NCI-H1105 (cell line): ENCODE measurements around the gene CTRB2.
"Not testable (repeated sequence)": the region's sequence is repeated elsewhere in the genome, so short reads cannot be mapped to it uniquely, and the experiment has no call there.

Experiments used
- DNase-seq: peaks from one replicate; lab custom pipeline; 2025; lab: John Stamatoyannopoulos, UW

CTRB2 gene

DNA sequence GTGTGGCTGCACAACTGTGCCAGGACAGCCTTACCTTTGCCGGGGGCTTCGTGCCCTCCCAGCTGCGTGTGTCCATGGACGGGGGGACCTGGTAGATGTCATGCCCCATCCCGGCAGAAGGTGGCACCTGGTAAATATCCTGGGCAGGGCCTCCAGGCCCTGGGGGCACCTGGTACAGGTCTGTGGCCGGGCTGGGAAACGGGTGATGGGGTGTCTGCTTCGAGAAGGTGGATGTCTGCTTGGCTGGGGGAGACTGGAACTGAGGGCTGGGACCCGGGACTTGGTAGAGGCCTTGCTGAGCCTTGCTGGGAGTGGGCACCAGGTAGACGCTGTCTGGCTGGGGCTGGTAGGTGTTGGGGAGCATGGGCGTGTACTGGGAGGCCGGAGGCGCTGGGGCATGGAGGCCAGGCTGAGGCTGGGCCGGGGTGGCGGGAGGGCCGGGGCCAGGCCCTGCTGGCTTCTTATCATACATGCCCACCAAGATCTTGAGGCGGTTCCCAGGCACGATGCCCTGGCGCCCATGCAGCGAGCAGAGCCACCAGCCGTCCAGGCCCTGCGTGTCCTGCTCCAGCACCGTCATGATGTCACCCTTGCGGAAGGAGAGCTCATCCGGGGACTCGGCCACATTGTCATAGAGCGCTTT is 35.6 kb upstream of the CTRB2 start:
- DNase-seq, result not testable (repeated sequence)

DNA sequence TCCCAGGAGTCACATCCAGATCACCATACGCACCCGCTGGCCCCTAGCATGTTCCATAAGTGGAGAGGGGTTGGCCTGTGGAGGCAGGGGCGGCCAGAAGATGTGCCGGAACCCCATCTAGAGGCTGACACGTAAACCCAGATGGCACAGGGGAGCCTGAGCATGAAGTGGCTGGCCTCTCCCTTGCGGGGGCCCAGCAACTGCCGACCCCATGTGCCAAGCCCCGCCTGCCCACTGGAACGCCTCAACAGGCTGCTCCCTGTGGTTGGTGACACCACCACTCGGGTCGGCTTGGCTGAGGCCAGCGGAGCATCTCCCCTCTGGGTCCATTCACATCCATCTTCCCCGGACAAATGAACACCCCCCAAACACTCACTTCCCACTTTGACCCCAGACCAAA is 35.0 kb upstream of the CTRB2 start:
- no peak for DNase-seq

DNA sequence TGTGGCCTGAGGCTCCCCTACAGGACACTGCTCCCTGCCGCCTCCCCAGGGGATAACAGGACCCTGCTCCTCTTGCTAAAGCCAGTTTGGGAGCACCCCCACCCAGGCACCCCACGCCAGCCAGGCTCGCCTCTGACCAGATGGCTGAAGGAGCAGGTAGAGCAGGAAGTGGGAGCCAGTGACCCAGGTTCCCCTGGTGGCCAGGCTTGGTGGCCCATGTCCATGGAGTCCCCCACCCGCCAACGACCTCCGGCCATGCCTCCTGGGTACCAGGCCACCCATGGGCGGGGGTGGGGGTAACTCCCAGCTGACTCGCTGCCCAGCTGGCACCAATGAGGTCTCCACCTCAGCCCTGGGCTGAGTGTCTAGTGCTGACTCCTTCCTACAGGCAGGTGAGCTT is 34.5 kb upstream of the CTRB2 start:
- DNase-seq, result no peak

DNA sequence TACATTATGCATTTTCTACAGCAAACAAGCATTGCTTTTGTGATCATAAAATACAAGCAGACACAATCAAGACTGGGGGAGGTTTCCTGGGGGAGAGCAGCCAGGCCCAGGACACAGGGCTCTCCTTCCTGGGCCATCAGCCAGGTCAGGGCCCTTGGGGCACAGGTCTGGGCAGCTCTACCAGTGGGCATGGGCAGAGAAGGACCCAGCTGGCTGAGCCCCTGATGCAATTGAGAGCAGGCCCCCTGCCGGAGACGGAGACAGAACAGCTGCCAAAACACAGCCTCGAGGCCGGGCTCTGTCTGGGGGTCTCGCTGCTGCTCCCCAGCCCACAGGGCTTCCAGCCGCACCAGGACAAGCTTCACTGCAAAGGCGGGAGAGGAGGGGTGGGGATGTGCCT is 33.7 kb upstream of the CTRB2 start:
- DNase-seq, result not testable (repeated sequence)

DNA sequence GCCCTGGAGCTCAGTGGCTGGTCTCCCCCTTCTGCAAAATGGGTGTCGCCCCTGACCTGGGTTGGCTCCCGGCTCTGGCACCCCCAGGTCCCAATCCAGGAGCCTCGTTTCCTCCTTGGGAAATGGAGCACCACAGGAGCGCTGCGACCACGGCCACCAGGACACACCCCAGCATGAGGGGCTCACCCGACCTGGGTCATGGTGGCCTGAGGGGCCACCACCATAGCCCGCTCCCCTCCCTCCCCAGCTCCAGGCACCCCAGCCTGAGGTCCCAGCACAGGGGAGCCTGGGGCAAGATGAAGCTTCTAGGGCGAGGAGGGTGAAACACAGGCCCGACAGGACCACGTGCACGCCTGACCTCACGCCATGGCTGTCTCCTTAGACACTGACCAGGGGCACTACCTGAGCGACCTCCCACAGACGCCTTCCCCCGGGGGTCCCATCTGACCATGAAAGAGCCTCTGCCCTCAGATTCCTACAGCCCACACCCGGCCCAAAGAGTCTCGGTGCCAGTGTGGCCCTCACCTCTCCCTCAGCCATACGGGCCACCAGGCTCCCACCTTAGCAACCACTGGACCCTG is 32.7 kb upstream of the CTRB2 start:
- DNase-seq, result no peak

DNA sequence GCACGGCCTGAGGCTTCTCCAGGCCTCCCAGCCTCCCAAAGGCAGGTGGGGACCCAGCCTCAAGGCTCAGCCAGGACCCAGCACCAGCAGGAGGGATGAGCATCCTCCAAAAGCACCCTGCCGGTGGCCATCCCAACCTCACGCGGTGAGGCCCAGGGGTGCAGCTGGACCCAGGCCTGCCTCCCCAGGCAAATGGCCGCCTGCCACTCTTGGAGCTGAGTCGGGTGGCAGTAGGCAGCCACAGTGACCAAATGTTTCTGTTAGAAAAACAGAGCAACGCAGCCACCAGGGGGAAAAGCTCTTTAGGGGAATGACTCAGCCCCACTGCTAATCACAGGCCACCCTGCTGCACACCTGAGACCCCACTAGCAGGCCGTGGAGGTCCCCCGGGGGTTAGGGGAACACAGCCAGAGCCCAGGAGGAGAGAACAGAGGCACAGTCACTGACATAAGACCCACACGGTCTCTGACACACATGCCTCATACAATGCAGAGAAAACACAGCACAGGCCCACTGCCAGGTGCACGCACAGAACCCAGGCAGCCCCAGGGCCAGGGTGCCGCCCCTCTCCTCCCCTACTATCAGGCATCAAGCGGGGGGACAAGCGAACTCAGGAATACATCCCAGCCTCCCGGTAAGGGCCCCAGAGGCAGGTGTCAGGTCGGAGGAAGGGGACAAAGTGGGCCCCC is 32.0 kb upstream of the CTRB2 start:
- no peak for DNase-seq

DNA sequence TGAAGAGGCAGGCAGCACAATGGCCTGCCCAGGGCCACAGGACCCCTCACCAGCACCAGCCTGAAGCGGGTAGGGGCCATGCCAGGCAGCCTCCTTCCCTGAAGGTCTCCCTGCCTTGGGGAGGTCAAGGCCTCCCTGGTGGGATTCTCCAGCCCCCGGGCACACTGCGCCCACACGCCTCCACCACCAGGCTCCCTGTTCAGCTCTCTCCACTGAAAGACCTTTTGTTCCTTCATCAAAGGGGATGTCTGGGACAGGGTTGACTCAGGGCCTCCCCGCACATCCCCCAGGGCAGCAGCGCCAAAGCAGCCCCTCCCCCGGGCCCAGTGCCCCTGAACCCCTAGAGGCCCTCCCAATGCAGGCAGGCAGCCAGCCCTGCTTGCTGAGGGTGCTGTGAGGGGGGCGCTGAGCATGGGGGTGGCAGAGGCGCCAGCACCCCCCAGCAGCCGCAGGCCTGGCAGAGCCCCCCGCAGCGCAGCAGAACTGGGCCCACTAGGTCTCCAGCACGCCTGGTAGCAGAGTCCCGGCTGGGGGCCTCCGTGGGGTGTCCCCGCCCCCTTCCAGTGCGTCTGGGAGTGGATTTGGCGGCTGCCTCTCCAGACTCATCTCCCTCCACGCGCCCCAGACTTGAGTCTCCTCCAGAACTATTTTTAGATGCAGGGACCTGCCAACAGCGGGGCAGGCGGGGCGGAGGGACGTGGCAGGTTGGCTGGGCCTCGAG is 31.3 kb upstream of the CTRB2 start:
- no peak for DNase-seq

DNA sequence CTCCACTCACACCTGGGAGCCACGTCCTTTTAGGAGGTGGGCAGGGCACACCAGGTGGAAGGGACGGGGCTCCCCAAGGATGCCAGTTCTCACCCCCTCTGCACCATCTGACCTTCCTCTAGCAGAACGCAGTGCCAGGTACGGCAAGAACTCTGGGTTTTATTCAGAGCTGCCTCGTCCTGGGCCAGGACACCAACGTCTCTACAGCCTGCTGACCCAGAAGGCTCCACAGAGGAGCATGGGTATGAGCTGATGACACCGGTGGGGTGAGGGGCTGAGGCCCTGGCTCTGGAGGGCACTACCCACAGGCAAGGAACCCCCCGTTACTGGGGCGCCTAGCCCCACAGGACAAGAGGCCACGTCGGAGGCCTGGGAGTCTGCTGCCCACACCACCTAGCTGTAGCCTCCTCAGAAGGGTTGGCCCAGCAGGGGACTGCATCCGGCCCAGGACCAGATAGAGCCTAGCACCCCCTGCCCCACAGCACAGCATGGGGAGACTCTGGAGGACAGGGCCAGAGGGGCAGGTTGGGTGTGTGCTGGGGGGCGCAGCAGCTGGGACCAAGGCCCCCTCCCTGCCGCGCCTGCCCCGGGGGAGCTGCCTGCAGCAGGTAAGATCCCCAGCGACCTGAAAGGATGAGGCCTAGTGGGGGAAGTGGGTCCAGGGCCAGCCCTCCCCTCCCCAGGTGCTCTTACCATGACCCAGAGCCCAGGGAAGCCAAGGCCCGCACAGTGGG is 30.6 kb upstream of the CTRB2 start:
- DNase-seq, result no peak

DNA sequence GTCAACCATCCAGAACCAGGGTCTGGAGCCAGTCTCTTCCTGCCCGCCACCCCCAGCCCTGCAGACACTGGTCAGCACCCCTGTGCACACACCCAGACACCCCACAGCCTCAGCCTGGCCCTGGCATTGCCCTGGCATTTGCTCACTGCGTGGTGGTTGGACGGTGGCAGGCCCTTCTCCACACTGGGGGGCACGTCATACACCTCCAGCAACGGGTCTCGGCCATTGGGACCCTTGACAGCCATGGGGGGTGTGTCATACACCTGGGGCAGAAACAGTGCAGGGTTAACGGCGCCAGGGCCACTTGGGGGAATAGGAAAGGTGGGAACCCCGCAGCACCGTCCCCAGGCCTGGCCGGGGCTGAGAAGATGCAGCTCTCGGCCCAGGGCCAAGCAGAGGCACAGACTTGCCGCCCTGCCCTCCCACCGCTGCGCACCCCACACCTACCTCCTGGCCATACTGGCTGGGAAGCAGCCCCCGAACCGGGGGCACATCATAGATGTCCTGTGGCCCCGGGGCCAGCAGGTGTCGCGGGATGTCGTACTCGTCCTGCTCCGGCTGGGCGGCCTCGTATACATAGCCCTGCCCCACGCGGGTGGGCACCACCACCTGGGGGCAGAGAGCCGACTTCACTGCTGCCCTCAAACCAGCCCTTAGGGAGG is 29.9 kb upstream of the CTRB2 start:
- no peak for DNase-seq

DNA sequence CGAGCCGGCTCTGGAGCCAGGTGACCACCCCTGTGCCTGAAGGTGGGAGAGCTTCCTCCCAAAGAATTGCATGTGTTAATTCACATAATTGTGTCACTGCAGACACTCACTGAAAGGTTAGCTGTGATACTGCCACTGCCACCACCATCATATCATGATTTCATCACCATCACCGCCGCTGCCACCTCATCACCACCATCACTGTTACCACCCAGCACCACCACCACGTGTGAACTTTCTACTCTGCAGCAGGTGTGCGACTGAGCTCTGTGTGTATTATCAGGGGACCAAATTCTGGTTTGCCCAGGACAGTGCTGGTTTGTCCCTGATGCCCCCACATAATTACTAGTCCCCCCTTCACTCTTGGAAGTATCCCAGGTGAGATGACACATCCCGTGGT is 29.3 kb upstream of the CTRB2 start:
- no peak for DNase-seq

DNA sequence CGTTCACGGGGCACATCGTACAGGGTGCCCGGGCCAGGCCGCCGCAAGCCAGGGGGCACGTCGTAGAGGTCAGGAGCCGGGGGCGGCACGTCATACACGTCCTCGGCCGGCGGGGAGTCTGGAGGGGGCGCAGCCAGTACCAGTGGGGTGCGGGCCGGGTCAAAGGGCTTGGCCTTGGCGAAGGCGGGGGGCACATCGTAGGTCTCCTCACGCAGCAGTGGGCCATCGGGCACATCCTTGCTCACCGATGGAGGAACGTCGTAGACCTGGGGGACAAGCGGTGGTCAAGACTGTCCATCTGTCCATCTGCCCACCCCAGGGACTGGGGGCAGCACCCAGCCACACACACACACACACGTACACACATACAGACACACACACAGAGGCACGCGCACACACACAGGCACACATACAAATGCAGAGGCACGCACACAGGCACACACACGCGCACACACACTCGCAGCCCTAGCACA is 28.8 kb upstream of the CTRB2 start:
- DNase-seq, result no peak

DNA sequence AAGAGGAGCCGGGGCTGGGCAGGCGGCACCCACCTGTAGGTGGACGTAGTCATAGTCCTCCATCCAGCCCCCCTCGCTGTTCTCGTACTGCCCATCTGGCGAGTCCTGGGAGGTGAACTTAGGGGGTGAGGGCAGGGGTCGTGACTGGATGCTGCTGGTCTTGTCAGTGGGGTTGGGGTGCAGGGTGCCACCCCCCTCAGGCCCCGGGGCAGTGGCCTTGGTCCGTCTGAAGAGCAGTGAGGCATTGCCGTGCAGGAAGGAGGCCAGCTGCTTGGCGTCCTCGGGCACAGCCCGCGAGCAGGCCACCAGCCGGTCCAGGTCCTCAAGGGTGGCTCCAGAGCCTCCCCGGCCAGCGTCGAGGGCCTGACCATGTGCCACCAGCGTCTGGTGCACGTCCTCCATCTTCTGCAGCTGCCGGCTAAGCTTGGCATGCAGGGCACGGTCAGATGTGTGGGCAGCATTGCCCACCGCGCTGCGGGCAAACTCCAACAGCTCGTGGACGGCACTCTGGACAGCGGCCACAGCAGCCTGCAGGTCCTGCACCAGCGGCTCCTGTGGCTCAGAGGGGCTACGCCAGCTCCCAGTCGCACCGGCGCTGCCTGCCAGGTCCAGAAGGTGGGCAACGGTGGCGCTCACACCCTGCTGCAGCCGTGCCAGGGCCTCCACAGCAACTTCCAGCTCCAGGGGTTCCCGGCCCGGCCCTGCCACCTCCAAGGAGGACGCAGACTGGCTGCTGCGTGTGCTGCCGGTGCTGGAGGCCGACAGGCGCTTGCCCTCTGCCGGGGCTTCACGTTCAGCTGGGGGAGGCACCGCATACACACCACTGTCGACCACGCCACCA is 28.1 kb upstream of the CTRB2 start:
- DNase-seq, result no peak

DNA sequence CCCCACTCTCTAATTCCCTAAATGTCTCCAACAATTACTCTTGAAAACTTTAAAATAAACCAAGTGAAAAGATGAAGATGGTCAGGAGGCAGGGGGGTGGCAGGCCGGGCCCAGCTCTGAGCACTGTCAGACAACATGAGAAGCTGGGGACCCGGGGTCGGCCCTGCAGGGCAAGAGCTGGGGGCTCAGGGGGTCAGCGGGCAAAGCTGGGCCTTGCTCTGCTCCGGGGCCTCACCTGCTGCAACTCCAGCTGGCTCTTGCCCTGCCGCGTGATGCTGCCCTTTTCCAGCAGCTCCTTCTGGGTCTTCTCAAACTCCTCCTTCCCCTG is 26.6 kb upstream of the CTRB2 start:
- DNase-seq, result no peak

DNA sequence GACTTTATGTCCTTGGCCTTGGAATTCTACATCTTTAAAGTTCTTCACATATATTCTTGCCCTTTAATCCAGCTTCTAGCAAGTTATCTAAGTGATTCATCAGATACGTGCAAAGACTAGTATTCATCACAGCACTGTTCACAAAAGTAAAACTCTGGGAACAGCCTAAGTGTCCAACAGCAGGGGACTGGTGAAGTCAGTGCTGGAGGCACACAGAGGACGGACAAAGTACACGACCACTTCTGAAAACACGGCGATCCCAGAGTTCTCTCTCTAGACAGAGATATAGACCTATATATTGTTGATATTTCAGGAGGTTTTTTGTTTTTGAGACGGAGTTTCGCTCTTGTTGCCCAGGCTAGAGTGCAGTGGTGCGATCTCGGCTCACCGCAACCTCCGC is 24.6 kb upstream of the CTRB2 start:
- no peak for DNase-seq

DNA sequence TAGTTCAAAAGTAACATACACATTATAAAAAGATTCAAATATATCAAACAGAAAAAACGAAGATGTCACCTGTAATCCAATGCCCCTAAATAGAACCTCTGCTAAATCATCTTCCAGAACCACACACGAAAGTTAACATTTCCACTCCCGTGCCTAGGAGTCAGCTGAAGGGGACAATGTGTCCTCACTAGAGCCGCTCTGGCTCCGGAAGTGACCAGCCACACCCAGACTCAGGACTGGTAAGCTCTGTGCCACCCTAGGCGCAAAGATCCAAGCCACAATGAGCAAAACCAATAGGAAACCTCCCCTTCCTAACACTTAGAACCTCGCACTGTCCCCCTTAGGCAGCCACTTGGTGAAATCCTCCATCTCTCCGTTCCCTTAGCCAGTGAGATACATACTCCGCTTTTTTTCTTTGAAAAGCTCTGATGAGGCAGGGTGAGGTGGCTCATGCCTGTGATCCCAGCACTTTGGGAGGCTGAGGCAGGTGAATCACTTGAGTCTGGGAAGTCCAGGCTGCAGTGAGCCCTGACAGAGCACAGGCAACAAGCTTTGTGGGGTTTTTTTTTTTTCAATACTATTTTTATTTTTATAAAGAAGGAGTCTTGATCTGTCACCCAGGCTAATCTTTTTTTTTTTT is 23.6 kb upstream of the CTRB2 start:
- DNase-seq, result no peak

DNA sequence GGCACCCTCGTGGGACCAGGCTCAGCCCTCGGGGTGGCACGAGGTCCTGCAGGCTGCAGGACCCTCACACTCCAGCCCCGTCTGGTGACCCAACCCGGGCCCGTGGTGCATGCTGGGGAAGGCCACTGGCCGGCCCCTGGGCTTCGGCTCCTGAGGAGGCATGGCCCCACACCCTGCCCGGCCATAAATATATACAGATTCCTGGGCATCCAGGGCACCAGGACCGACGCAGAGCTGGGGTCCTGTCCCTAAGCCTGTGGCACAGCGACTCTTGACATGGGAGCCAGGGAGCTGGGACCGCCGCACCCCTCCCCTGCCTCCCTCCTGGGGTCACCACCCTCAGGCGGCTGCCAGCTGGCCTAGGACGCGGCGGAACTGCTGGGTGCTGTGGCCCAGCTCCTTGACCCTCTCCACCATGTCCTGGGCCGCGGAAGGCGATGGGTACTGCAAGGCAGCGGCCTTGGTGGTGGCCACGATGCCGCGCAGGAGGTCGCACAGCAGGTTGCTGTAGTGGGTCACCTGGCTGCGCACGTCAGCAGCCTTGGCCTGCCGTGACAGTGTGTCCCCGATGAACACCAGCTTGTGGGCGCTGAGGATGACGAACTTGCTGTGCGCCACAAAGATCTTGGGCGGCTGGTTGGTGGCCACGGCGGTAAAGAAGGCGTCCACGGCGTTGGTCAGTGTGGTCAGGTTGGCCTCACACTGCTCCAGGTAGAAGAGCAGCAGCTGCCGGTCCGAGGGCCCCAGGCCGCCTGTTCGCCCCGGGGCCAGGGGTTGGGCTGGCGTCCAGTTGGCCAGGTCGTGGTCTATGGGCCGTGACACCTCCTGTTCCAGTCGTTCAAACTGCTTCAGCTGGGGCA is 22.4 kb upstream of the CTRB2 start:
- no peak for DNase-seq

DNA sequence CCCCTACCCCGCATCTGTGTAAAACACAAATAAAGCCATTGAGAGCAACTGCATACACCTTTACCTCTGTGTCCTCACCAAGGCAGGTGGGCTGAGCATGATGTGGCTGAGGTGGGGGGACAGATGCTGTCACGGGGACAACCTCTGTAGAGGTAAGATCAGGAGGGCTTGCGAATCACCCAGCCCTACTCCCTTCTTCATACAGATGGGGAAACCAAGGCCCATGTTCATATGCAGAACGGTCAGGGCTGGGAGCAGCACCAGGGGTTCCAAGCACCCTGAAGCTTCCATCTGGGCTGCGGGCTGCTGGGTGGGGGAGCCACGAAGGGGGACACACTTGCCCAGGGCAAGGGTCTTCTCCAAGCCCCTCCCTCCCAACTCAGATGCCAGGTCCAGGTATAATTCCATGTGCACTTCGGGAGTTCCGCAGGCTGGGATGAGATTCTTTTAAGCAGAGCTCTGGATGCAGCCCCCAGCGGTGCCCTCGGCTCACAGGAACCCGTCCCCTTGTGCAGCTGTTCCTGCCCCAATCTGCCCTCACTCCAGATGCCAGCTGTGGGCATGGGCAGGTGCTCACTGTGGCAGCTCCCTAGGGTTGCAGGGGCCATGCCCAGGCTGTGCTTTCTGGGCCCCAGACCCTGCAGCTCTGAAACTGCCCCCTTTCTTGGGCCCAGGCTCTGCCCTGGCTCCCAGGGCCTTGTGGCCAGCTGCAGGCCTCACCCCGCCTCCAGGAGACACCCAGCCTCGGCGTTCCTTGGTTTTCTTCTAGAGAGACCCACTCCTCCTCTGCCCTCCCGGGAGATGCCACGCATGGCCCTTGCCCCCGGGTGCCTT is 21.4 kb upstream of the CTRB2 start:
- DNase-seq, result no peak

DNA sequence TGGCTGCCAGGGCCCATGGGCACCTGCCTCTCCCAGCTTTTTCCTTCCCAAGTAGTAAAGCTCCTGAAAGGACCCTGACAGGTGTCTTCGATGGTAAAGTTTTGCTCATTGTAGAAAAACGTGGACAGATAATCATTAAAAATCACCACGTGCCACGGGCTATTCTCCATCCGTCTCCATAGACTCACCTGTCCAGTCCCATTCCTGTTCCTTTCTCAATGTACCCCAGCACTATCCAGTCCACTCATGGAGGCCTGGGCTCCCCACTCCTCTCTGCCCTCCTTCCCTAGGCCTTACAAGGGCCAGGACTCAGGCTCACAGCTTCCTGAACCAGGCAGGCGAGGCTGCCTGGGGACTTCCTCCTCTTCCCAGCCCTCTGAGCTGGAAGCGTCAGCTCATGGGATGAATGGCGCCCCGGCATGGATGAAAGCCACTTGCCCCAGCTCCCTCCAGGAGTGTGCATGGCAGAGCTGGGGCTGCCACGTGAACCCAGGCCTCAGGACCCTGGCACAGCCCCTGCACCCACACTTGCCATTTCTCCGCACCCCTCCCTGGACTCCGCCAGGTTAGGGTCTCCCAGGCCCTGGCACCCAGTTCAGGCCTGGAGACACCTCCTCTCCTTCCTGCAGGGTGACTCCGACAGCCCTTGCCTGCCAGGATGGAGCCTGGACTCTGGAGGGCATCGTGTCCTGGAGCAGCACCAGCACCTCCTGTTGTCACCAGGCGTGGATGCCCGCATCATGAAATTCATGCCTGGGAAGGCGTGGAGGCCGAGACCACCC is 20.6 kb upstream of the CTRB2 start:
- DNase-seq, result no peak
